GM23338 (cell line): Measurements from ENCODE around the gene TMEM176B. TPM values are rescaled to one million over a fixed set of nuclear protein-coding genes. Genes with fewer than 3 reads are reported as not detected.

Source experiments
- ATAC-seq: fragments of 200-7000 bp; cut with Tn5 transposase; 3 replicates; pipeline ENCODE4 v1.9.1; 2020
- DNase-seq: peaks from one replicate; pipeline ENCODE4 v3.0.0-alpha.2; 2015; ENCODE audit warnings: low spot score
- H2AFZ ChIP-seq: fragments of 200-600 bp; sonication (generic); 2 replicates; pipeline ENCODE4 v1.8.0; 2016; ENCODE audit warnings: antibody characterized with exemption, mild to moderate bottlenecking, moderate library complexity
- H3F3A ChIP-seq: fragments of 200-600 bp; sonication (generic); replicated peaks from 2 replicates; pipeline ENCODE4 v1.8.0; 2017; ENCODE audit warnings: antibody characterized with exemption, mixed run types, low read depth
- H3K27ac ChIP-seq: fragments of 200-600 bp; sonication (generic); 2 replicates; pipeline ENCODE4 v1.6.1; 2016; ENCODE audit warnings: low read depth
- H3K27me3 ChIP-seq: fragments of 200-600 bp; sonication (generic); 2 replicates; pipeline ENCODE4 v1.8.0; 2016; ENCODE audit warnings: mild to moderate bottlenecking, mixed run types, moderate library complexity; ENCODE audit not compliant: insufficient read depth
- H3K36me3 ChIP-seq: fragments of 200-600 bp; sonication (generic); 2 replicates; pipeline ENCODE4 v1.8.0; 2016; ENCODE audit warnings: mild to moderate bottlenecking; ENCODE audit not compliant: insufficient read depth
- H3K4me1 ChIP-seq: fragments of 200-600 bp; sonication (generic); 2 replicates; pipeline ENCODE4 v1.8.0; 2016; ENCODE audit warnings: mild to moderate bottlenecking, moderate library complexity; ENCODE audit not compliant: insufficient read depth
- H3K4me2 ChIP-seq: fragments of 200-600 bp; sonication (generic); 2 replicates; pipeline ENCODE4 v1.7.1; 2017; ENCODE audit warnings: mixed run types
- H3K4me3 ChIP-seq: fragments of 200-600 bp; sonication (generic); 2 replicates; pipeline ENCODE4 v1.6.1; 2016; ENCODE audit warnings: mixed run types
- H3K79me2 ChIP-seq: fragments of 200-600 bp; sonication (generic); replicated peaks from 2 replicates; pipeline ENCODE4 v1.8.0; 2017; ENCODE audit warnings: mild to moderate bottlenecking; ENCODE audit not compliant: insufficient read depth
- H3K9me2 ChIP-seq: fragments of 200-600 bp; sonication (generic); 2 replicates; pipeline ENCODE4 v1.8.0; 2017; ENCODE audit not compliant: insufficient read depth
- H4K20me1 ChIP-seq: fragments of 200-600 bp; sonication (generic); replicated peaks from 2 replicates; pipeline ENCODE4 v1.8.0; 2017; ENCODE audit warnings: mild to moderate bottlenecking; ENCODE audit not compliant: insufficient read depth
- H3K27ac Mint-ChIP-seq: 2 replicates; pipeline ENCODE4 v1.8.0; 2020; ENCODE audit warnings: inconsistent platforms, mild to moderate bottlenecking, moderate library complexity, mixed read lengths
- H3K27me3 Mint-ChIP-seq: 3 replicates; pipeline ENCODE4 v1.8.0; 2022; ENCODE audit warnings: low read depth, mild to moderate bottlenecking, moderate library complexity, mixed read lengths, inconsistent platforms; ENCODE audit not compliant: insufficient read depth, poor library complexity
- H3K36me3 Mint-ChIP-seq: 3 replicates; pipeline ENCODE4 v1.8.0; 2021; ENCODE audit warnings: low read depth, mild to moderate bottlenecking, inconsistent platforms, moderate library complexity, mixed read lengths
- H3K4me1 Mint-ChIP-seq: 3 replicates; pipeline ENCODE4 v1.8.0; 2020; ENCODE audit warnings: mild to moderate bottlenecking, inconsistent platforms, mixed read lengths
- H3K4me3 Mint-ChIP-seq: 3 replicates; pipeline ENCODE4 v1.8.0; 2021; ENCODE audit warnings: moderate library complexity, mild to moderate bottlenecking, inconsistent platforms, mixed read lengths
- H3K9me3 Mint-ChIP-seq: 3 replicates; pipeline ENCODE4 v1.8.0; 2020; ENCODE audit warnings: moderate library complexity, mild to moderate bottlenecking, inconsistent platforms, mixed read lengths
- CREB1 ChIP-seq: fragments of 250-450 bp; sonication (Bioruptor Pico); IDR thresholded peaks from 2 replicates; pipeline ENCODE4 v1.5.0; 2020; ENCODE audit warnings: low read depth, mild to moderate bottlenecking, moderate library complexity
- CTCF ChIP-seq, 2 experiments: fragments of 200-600 bp in 1 of 2; sonication (generic) in 1 of 2; conservative IDR thresholded peaks; 2 replicates each; pipeline versions ENCODE4 v1.5.1 to v1.6.1; 2016 to 2017; ENCODE audit warnings: antibody characterized with exemption in 2 of 2, low read depth in 2 of 2, mild to moderate bottlenecking in 2 of 2, moderate library complexity in 1 of 2
- ETS1 ChIP-seq: IDR thresholded peaks from 2 replicates; pipeline ENCODE4 v1.6.1; 2016; ENCODE audit warnings: antibody characterized with exemption
- EZH2 ChIP-seq: fragments of 200-600 bp; sonication (generic); IDR thresholded peaks from one replicate; pipeline ENCODE4 v1.8.0; 2017; ENCODE audit warnings: antibody characterized with exemption, mild to moderate bottlenecking, low read depth; ENCODE audit not compliant: unreplicated experiment
- EZH2phosphoT487 ChIP-seq: fragments of 200-600 bp; sonication (generic); IDR thresholded peaks from one replicate; pipeline ENCODE4 v1.8.1; 2018; ENCODE audit warnings: antibody characterized with exemption; ENCODE audit not compliant: unreplicated experiment
- NANOG ChIP-seq: IDR thresholded peaks from 2 replicates; pipeline ENCODE4 v1.6.1; 2016; ENCODE audit warnings: antibody characterized with exemption, borderline replicate concordance
- POLR2AphosphoS5 ChIP-seq: IDR thresholded peaks from 2 replicates; pipeline ENCODE4 v1.6.1; 2016; ENCODE audit warnings: antibody characterized with exemption, low read depth
- REST ChIP-seq: IDR thresholded peaks from one replicate; pipeline ENCODE4 v1.6.1; 2018; ENCODE audit warnings: antibody characterized with exemption; ENCODE audit not compliant: unreplicated experiment
- STAT1 ChIP-seq: IDR thresholded peaks from one replicate; pipeline ENCODE4 v1.6.1; 2016; ENCODE audit warnings: antibody characterized with exemption; ENCODE audit not compliant: unreplicated experiment
- ZNF331 ChIP-seq: fragments of 250-450 bp; sonication (Bioruptor Pico); IDR thresholded peaks from 2 replicates; pipeline ENCODE4 v1.5.0; 2020; ENCODE audit warnings: low read depth, mild to moderate bottlenecking, moderate library complexity
- ZNF462 ChIP-seq: fragments of 250-450 bp; sonication (Bioruptor Pico); IDR thresholded peaks from 2 replicates; pipeline ENCODE4 v1.5.0; 2020; ENCODE audit warnings: mild to moderate bottlenecking, moderate library complexity
- polyA plus RNA-seq: library from polyadenylated mRNA; unstranded; fragments of >200 nt; fragmentation: Nextera tagmentation; extraction: Ambion mirVana; gene quantifications from 2 replicates; pipeline ENCODE4 v1.2.1, GENCODE V29; 2016
- total RNA-seq: library from RNA; depleted of rRNA; stranded (reverse); fragments of >200 nt; shearing (Covaris generic); gene quantifications from 2 replicates; pipeline ENCODE4 v1.2.3, GENCODE V29; 2014

The TMEM176B gene
- total and polyA plus RNA-seq, 2 experiments from 2014 or later, result 0.35 to 0.42 TPM

- peaks cover 12% of the 10 kb centered on the region; the same call in 1 of the 2 replicates for H3K27me3 ChIP-seq
- H3K4me3 ChIP-seq, result no peak overlapping the region
- no peaks in the 10 kb centered on the region for H4K20me1 ChIP-seq
- TF ChIP-seq CTCF (conservative IDR thresholded peaks at IDR 0.05; ENCODE audit: low read depth in 2 of 2), result no peak
- TF ChIP-seq ZNF462 (CRISPR knock-in tag), result no peak
- TF ChIP-seq EZH2, result no peak
- TF ChIP-seq CREB1 (CRISPR knock-in tag), result no peak
- no peak for TF ChIP-seq ZNF331 (CRISPR knock-in tag)
- TF ChIP-seq REST, result no peak
- no peak for TF ChIP-seq NANOG
- no peak for TF ChIP-seq EZH2phosphoT487
- TF ChIP-seq POLR2AphosphoS5, result no peak
- no peak for TF ChIP-seq STAT1
- TF ChIP-seq ETS1, result no peak
- no peaks in the 10 kb centered on the region for H3K4me1 ChIP-seq
- peaks cover 5% of the 10 kb centered on the region for H3K4me1 Mint-ChIP-seq
- H3K27ac Mint-ChIP-seq, result no peak overlapping the region
- no peak overlapping the region for H3K4me2 ChIP-seq
- ATAC-seq (no peak), DNase-seq (no peak)
- H3K36me3 ChIP-seq, result no peaks in the 10 kb centered on the region
- no peaks in the 10 kb centered on the region; the same call in 2 of the 3 replicates for H3K9me3 Mint-ChIP-seq
- H3F3A ChIP-seq, result no peaks in the 10 kb centered on the region
- H3K9me2 ChIP-seq, result no peaks in the 10 kb centered on the region
- no peak overlapping the region for H3K4me3 Mint-ChIP-seq
- H3K79me2 ChIP-seq, result no peaks in the 10 kb centered on the region
- no peak overlapping the region for H2AFZ ChIP-seq
- H3K27me3 Mint-ChIP-seq, result peaks cover 2% of the 10 kb centered on the region
- no peak overlapping the region for H3K27ac ChIP-seq
- no peaks in the 10 kb centered on the region for H3K36me3 Mint-ChIP-seq
These were observed 8.3 kb downstream of the TMEM176B start for GRCh38 chr7:150791746-150792452.
